Smooth muscle cell of bladder (primary cell): ENCODE data around the gene FAM13C. TPM values are rescaled to one million over a fixed set of nuclear protein-coding genes. Genes with fewer than 3 reads are reported as not detected.

Source experiments
- total RNA-seq: library from RNA; depleted of rRNA; stranded (reverse); fragments of >200 nt; gene quantifications from 2 replicates; pipeline ENCODE4 v1.2.3, GENCODE V29; 2014

The FAM13C gene
- total RNA-seq = 0.83 and 0.85 TPM in 2 replicates

DNA sequence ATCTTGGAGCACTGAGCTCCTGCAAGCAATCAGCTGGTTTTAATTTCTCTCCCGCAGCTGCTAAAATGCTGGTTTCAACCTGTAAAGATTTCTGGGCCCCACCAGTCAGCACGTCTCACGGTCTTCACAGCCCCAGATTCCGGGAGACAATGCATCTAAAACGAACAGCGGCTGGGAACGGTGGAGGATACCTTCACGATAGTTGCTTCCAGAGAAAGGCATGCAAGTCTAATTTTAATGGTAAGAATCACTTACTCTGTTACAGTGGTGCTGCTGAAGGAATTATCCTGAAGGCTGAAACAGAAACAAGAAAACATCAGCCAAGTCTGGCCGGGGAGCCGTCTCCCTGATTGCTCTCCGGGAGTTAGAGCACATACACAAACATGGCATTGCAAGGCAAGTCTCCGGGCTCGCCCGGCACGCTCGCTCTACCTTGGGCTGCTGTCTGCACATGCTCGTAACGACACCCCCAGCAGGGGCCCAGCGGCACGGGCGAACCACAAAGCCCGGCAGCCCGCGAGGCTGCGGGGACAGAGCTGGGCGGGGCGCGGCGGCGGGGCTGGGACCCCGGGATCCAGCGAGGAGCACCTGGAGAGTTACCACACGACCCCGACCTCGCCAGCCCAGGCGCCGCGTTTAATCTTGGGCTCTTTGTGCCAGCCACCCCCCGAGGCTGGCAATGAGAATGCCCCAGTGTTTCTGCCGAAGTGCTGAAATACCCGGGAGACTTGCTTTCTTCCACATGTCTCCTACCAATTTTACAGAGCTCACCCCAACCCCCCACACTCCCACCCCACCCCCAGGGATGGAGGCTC is at the start of gene FAM13C:
Gene FAM13C (minus strand): TSS at position 406 of the 815 bp plus-strand sequence. CDS start 89 bp downstream, at position 317.

Other genes with a start within 250 kb of the FAM13C start
- not detected in 2 replicates for gene PHYHIPL, start 185.9 kb downstream of the FAM13C start, total RNA-seq